Measurements from ENCODE around the gene RUFY1. TPM values are rescaled to one million over a fixed set of nuclear protein-coding genes. Genes with fewer than 3 reads are reported as not detected.
"Not testable (repeated sequence)": the region's sequence is repeated elsewhere in the genome, so short reads cannot be mapped to it uniquely, and the experiment has no call there.

The RUFY1 gene
- total RNA-seq, 2 experiments from 2014 or later, result 19.5 to 21.8 TPM

- Mint-ChIP-seq H3K27me3 (peaks cover 8% of the 10 kb centered on the region), H3K4me3 (peak overlapping the region; percentile 99), H3K9me3 (no peaks in the 10 kb centered on the region), H3K36me3 (ENCODE audit: low read depth) (peaks cover 44% of the 10 kb centered on the region), H3K4me1 (ENCODE audit: low read depth) (peaks cover 46% of the 10 kb centered on the region), H3K27ac (peak overlapping the region; percentile 100)
- no peaks in the 10 kb centered on the region for H3K9me3 ChIP-seq (ENCODE audit: control insufficient read depth in 1 of 2, insufficient read depth in 1 of 2, low read length in 2 of 2)
- H3K27ac ChIP-seq (ENCODE audit: low read depth in 1 of 2, low read length in 2 of 2), result peak overlapping the region; percentile 95 to 99
- H3K36me3 ChIP-seq (ENCODE audit: insufficient read depth, low read length), result peaks cover 28% of the 10 kb centered on the region
- ChIA-PET CTCF (interaction anchor here (0.6 kb wide), 1 partner anchor 49 kb away, joined by 3 read pairs; no protein-coding TSS in a partner anchor), POLR2A (interaction anchor here (1.3 to 7.3 kb wide), 5 partner anchors 16 to 114 kb away, joined by 4 to 226 read pairs (median 89); partner anchors contain the start of genes MAML1 and RUFY1)
- H3K4me3 ChIP-seq (ENCODE audit: low read length), result no peak overlapping the region
- ATAC-seq (ENCODE audit: poor library complexity) (no peak), DNase-seq (no peak)
- H3K4me1 ChIP-seq (ENCODE audit: insufficient read depth, low read length), result peaks cover 30% of the 10 kb centered on the region
- H3K27me3 ChIP-seq (ENCODE audit: control insufficient read depth in 1 of 2, insufficient read depth in 2 of 2, low read length in 2 of 2), result no peaks in the 10 kb centered on the region
- intact Hi-C loops (cut with DNase I, micrococcal nuclease), result loop anchor here (2.0 to 10.0 kb wide), 5 partner anchors 70 to 1620 kb away; partner anchors contain the start of genes RUFY1 (in 2 of the 2), CANX (in 1 of the 2), MAML1 (in 1 of the 2) and RACK1 (in 1 of the 2)
- TF ChIP-seq CTCF (IDR thresholded peaks at IDR 0.05), result no peak
Observed at GRCh38 chr5:179624841-179625271, 74.5 kb downstream of the RUFY1 start.

GRCh38 chr5:179633501-179634369 is 83.4 kb downstream of the RUFY1 start:
- not testable (repeated sequence) for H3K36me3 Mint-ChIP-seq (ENCODE audit: low read depth); H3K4me1 ChIP-seq (ENCODE audit: insufficient read depth, low read length); H3K9me3 Mint-ChIP-seq; H3K27me3 ChIP-seq (ENCODE audit: control insufficient read depth in 1 of 2, insufficient read depth in 2 of 2, low read length in 2 of 2); H3K27ac ChIP-seq (ENCODE audit: low read depth in 1 of 2, low read length in 2 of 2); H3K4me3 Mint-ChIP-seq; H3K36me3 ChIP-seq (ENCODE audit: insufficient read depth, low read length); H3K9me3 ChIP-seq (ENCODE audit: control insufficient read depth in 1 of 2, insufficient read depth in 1 of 2, low read length in 2 of 2); H3K4me3 ChIP-seq (ENCODE audit: low read length); H3K27ac Mint-ChIP-seq; H3K27me3 Mint-ChIP-seq; H3K4me1 Mint-ChIP-seq (ENCODE audit: low read depth); DNase-seq
- ChIA-PET CTCF (interaction anchor here (0.8 to 1.3 kb wide), 2 partner anchors 11 to 26 kb away, joined by 3 to 6 read pairs; no protein-coding TSS in a partner anchor), POLR2A (interaction anchor here (2.9 kb wide), 1 partner anchor 10 kb away, joined by 16 read pairs; the partner anchor contains the start of gene HNRNPH1)
- intact Hi-C loops (cut with DNase I, micrococcal nuclease), result loop anchor here in 1 of 2 experiments (2.0 kb wide), 1 partner anchor 21 kb away; no protein-coding TSS in a partner anchor
- peak; percentile 62 for ATAC-seq (ENCODE audit: poor library complexity)
- peak; percentile 12 for TF ChIP-seq CTCF (IDR thresholded peaks at IDR 0.05)

GRCh38 chr5:179634370-179635172 is 84.2 kb downstream of the RUFY1 start:
- H3K27me3 ChIP-seq (ENCODE audit: control insufficient read depth in 1 of 2, insufficient read depth in 2 of 2, low read length in 2 of 2); H3K4me1 ChIP-seq (ENCODE audit: insufficient read depth, low read length); H3K27me3 Mint-ChIP-seq; POLR2A ChIA-PET; H3K36me3 ChIP-seq (ENCODE audit: insufficient read depth, low read length); H3K27ac Mint-ChIP-seq; H3K4me3 Mint-ChIP-seq; intact Hi-C loops (cut with DNase I, micrococcal nuclease); H3K4me1 Mint-ChIP-seq (ENCODE audit: low read depth); H3K9me3 Mint-ChIP-seq; H3K27ac ChIP-seq (ENCODE audit: low read depth in 1 of 2, low read length in 2 of 2); H3K36me3 Mint-ChIP-seq (ENCODE audit: low read depth); H3K4me3 ChIP-seq (ENCODE audit: low read length); CTCF ChIA-PET; H3K9me3 ChIP-seq (ENCODE audit: control insufficient read depth in 1 of 2, insufficient read depth in 1 of 2, low read length in 2 of 2); DNase-seq: not testable (repeated sequence)
- ATAC-seq (ENCODE audit: poor library complexity), result peak; percentile 96
- TF ChIP-seq CTCF (IDR thresholded peaks at IDR 0.05), result peak; percentile 13

GRCh38 chr5:179639296-179639695 is 88.9 kb downstream of the RUFY1 start:
- H3K36me3 Mint-ChIP-seq (ENCODE audit: low read depth); H3K4me3 Mint-ChIP-seq; H3K27ac ChIP-seq (ENCODE audit: low read depth in 1 of 2, low read length in 2 of 2); H3K27me3 ChIP-seq (ENCODE audit: control insufficient read depth in 1 of 2, insufficient read depth in 2 of 2, low read length in 2 of 2); H3K36me3 ChIP-seq (ENCODE audit: insufficient read depth, low read length); DNase-seq; H3K27ac Mint-ChIP-seq; H3K9me3 ChIP-seq (ENCODE audit: control insufficient read depth in 1 of 2, insufficient read depth in 1 of 2, low read length in 2 of 2); H3K27me3 Mint-ChIP-seq; ATAC-seq (ENCODE audit: poor library complexity); H3K4me1 ChIP-seq (ENCODE audit: insufficient read depth, low read length); H3K9me3 Mint-ChIP-seq; H3K4me3 ChIP-seq (ENCODE audit: low read length); H3K4me1 Mint-ChIP-seq (ENCODE audit: low read depth): not testable (repeated sequence)
- ChIA-PET POLR2A (interaction anchor here (1.1 kb wide), 1 partner anchor 183 kb away, joined by 3 read pairs; no protein-coding TSS in a partner anchor), CTCF (interaction anchor here (1.2 kb wide), 1 partner anchor 29 kb away, joined by 3 read pairs; no protein-coding TSS in a partner anchor)
- intact Hi-C loops (cut with DNase I, micrococcal nuclease), result loop anchor here in 1 of 2 experiments (2.0 kb wide), 1 partner anchor 22 kb away; no protein-coding TSS in a partner anchor

Data from CD4-positive, alpha-beta T cell (primary cell).